ENCODE results near the gene SLC15A5. TPM values are rescaled to one million over a fixed set of nuclear protein-coding genes. Genes with fewer than 3 reads are reported as not detected.
A peak's percentile ranks its signal among the peaks of the same experiment; 100 is the strongest.

The SLC15A5 gene
- total RNA-seq, 3 donors from 2014 or later = not detected

DNA sequence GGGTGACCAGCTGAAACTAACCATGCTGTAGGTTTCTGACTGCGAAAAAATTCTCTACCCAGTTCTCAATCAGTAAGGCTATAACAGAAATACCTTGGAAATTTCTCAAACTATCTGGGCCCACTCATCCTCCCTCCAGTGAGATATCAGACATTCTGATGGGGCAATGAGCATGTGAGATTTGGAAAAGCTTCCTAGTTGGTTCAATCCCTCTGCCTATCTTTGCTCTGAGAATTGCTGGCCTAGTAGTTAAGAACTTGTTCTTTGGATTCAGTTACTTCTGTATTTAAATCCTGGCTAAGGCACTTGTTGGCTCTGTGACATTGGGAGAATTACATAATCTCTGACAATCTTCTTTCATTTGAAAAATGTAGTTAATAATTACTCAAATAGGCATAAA lies 119.4 kb downstream of the SLC15A5 start:
- DNase-seq = no peak
- intact Hi-C loops (cut with DNase I, micrococcal nuclease) = no loop called here
- H3K4me3 ChIP-seq = no peak overlapping the region
- ATAC-seq = no peak
- H3K4me1 ChIP-seq (ENCODE audit: low read depth) = no peaks in the 10 kb centered on the region
- H3K36me3 ChIP-seq (ENCODE audit: low read depth) = no peaks in the 10 kb centered on the region
- H3K9me3 ChIP-seq = no peaks in the 10 kb centered on the region
- TF ChIP-seq, protein P1, sequence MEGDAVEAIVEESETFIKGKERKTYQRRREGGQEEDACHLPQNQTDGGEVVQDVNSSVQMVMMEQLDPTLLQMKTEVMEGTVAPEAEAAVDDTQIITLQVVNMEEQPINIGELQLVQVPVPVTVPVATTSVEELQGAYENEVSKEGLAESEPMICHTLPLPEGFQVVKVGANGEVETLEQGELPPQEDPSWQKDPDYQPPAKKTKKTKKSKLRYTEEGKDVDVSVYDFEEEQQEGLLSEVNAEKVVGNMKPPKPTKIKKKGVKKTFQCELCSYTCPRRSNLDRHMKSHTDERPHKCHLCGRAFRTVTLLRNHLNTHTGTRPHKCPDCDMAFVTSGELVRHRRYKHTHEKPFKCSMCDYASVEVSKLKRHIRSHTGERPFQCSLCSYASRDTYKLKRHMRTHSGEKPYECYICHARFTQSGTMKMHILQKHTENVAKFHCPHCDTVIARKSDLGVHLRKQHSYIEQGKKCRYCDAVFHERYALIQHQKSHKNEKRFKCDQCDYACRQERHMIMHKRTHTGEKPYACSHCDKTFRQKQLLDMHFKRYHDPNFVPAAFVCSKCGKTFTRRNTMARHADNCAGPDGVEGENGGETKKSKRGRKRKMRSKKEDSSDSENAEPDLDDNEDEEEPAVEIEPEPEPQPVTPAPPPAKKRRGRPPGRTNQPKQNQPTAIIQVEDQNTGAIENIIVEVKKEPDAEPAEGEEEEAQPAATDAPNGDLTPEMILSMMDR (IDR thresholded peaks at IDR 0.05) = no peak

DNA sequence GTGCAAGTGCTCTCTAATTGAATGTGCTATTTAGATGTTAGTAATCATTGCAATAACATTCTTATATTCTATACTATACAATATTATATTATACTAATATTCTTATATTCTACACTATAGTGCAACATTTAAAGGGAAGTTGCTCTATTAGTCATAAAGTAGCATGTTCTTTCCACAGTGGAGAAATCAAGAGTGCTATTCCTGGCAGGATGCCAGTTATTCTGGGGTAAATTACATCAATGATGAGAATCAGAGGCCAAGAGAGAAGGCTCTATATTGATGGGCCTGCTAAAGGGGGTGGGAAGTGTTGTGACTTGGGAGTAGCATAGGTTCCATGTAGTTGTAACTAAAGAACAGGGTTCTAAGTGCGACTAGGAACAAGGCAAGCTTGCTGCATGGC lies 121.5 kb downstream of the SLC15A5 start:
- Histone ChIP-seq H3K36me3 (ENCODE audit: low read depth) (no peaks in the 10 kb centered on the region), H3K4me3 (no peak overlapping the region), H3K4me1 (ENCODE audit: low read depth) (no peaks in the 10 kb centered on the region), H3K9me3 (no peaks in the 10 kb centered on the region)
- no peak for ATAC-seq
- DNase-seq = no peak
- TF ChIP-seq, protein P1 (IDR thresholded peaks at IDR 0.05) = no peak
- intact Hi-C loops (cut with DNase I, micrococcal nuclease) = no loop called here

DNA sequence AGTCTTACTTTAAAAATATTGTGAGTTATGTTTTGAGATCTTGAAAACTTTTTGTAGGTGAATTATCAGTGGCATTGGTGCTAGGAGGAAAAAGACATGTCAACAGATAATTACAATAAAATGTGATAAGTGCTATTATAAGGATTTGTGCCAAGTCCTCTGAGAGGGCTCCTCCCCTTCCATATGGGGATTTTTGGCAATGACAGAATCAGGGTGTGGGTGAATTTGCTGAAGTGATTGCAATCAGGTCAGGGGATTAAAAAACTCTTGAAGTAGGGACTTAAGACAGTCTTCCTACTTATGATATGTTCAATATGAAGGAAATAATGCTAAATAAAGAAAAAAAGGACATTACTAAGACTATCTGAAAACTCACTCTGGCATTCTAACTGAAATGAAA lies 122.5 kb downstream of the SLC15A5 start:
- ATAC-seq = no peak
- H3K9me3 ChIP-seq = no peaks in the 10 kb centered on the region
- intact Hi-C loops (cut with DNase I, micrococcal nuclease) = no loop called here
- H3K36me3 ChIP-seq (ENCODE audit: low read depth) = no peaks in the 10 kb centered on the region
- H3K4me1 ChIP-seq (ENCODE audit: low read depth) = no peaks in the 10 kb centered on the region
- TF ChIP-seq, protein P1 (IDR thresholded peaks at IDR 0.05) = no peak
- H3K4me3 ChIP-seq = no peak overlapping the region
- peak in 1 of 3 donors; percentile 7 for DNase-seq

DNA sequence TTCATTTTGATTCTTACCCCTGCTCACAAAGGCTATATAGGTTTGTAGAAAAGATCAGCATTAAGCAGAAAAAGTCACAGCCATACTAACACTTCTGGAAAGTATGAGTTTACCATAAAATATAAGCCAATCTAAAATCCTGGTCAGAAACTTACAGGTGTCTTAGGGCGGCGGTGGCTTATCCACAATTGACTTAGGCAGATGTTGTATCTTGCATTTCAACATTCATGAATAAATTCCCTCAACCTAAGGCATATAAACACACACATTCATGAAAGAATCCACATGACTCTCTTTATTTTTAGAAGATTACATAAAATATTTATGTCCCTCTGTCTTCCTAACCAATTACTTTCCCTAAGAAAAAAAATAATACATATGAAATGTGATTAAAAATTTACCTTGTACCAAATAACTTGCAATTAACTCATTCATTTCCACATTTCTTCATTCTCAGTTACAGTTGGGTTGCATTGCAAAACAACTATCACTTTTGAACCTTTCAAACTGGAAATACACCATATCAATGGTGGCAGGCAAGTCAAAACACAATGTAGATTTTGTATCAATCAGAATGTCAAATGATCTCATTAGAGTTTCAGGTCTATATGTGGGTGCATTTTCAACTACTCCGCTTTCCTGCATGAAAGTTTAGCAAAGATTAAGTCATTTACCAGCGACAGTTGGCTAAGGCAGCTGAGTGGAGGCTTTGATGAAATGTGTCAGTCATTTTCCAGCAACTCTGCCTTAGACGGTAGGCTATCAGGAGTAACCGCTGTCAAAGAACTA lies 124.4 kb downstream of the SLC15A5 start:
- Histone ChIP-seq H3K4me3 (no peak overlapping the region), H3K4me1 (ENCODE audit: low read depth) (no peaks in the 10 kb centered on the region), H3K36me3 (ENCODE audit: low read depth) (no peaks in the 10 kb centered on the region), H3K9me3 (no peaks in the 10 kb centered on the region)
- DNase-seq = no peak
- TF ChIP-seq, protein P1 (IDR thresholded peaks at IDR 0.05) = no peak
- ATAC-seq = no peak
- intact Hi-C loops (cut with DNase I, micrococcal nuclease) = no loop called here

DNA sequence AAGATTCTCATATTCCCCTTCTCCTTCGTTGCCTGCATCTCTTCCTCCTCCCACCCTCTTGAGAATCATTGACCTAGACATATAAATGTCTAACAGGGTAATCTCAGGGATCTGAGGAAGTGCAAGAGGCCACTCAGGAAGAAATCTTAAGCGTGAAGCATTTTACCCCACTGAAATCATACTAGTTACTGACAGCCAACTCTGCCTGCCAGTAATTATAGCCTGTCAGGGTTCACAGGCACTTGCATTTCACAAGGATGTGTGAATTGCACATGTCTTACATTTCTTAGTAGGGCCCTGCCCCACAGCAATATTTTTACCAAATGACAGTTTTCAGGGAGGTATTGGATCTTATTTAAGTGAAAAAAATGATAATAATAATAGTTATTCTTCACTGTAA lies 127.2 kb downstream of the SLC15A5 start:
- Histone ChIP-seq H3K36me3 (ENCODE audit: low read depth) (no peaks in the 10 kb centered on the region), H3K9me3 (no peaks in the 10 kb centered on the region), H3K4me3 (no peak overlapping the region), H3K4me1 (ENCODE audit: low read depth) (no peaks in the 10 kb centered on the region)
- intact Hi-C loops (cut with DNase I, micrococcal nuclease) = no loop called here
- TF ChIP-seq, protein P1 (IDR thresholded peaks at IDR 0.05) = no peak
- ATAC-seq (no peak), DNase-seq (no peak)
